ENCODE results near the gene CARD14.

CARD14 gene

DNA sequence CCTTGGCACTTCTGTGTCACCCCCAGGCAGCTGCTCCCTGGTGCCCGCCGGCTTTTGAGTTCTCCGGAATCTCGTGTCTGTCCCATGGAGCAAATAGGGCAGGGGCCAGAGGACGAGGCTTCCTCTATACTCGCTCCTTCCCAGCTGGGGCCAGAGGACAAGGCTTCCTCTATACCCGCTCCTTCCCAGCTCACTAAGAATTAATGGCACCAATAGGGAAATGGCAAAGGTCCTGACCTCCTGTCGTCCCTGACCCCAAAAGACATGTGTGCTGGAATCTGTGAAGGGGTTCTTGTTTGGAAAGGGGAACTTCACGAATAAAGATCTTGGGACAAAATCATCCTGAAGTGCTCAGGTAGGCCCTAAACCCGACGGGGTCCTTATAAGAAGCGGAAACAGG is 42.7 kb downstream of the CARD14 start:
- DNase-seq (ENCODE audit: low read depth): no peak

DNA sequence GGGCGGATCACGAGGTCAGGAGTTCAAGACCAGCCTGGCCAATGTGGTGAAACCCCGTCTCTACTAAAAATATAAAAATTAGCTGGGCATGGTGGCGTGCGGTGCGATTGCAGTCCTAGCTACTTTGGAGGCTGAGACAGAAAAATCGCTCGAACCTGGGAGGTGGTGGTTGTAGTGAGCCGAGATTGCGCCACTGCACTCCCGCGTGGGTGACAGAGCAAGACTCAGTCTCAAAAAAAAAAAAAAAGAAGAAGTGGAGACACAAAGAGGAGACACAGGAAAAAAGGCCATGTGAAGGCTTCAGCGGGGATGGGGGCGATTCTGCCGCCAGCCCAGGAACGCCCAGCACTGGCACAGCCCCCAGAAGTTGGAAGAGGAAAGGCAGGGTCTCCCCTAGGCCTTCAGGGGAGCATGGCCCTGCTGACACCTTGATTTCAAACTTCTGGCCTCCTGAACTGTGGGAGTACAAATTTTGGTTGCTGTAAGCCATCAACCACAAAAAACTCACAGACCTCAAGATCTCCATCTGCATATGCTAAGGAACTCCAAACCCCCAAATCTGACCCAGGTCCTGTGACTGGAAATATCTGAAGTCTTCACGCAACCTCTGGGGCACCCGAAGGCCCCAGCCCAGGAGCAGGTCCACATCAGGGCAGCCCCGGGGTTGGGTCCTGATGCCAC is 43.3 kb downstream of the CARD14 start:
- no peak for DNase-seq (ENCODE audit: low read depth)

DNA sequence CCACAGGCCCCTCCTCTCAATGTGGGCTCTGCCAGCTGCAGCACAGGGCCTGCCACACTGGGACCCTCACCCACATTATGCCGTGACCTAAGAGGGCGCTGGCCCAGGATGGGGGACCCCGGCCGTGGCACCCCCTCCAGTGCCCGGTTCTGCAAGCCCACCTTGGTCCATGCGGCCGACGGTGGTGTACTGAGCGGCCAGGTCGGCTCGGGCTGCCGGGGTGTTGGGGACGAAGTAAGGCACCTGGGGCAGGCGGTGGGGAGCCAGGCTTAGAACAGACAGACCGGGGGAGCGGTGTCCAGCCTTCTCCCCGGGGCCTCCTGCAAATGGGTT is 43.8 kb downstream of the CARD14 start:
- DNase-seq (ENCODE audit: low read depth): no peak

DNA sequence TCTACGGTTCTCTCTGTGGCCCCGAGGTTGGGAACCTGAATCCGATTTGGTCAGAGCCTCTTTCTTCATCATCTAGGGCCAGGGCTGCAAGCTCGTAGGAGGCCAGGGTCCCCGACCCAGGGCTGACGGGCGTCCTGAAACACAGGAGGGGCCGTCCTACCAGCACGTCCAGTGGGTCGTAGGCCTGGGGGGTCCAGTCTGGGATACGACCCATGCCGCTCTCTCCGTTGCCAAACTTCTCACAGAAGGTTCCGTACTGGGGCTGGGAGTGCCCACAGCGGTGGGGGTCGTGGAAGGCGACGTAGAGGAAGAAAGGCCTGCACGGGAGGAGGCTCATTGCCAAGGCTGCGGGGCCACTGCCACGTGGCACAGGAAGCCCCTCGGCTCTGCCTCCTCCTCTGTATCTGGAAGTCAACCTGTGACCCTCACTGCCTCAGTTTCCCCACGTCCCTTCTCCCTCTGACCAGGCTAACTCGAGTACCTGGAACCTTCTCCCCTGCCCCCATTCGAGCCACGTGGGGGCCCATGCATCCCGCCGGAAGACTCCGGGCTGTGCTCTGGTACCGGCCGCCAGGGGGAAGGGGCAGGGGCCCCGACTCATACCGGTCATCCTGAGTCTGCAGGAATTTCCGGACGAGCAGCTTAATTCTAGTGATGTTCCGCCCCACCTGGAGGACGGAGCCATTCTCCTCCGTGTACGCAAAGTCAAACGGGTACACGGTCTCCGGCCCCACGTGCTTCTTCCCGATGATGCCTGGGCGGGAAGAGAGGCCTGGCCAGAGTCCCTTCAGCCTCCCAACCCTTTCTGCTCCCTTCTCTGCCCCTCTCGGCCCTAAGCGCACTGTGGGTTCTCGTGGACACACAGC is 44.4 kb downstream of the CARD14 start:
- no peak for DNase-seq (ENCODE audit: low read depth)

DNA sequence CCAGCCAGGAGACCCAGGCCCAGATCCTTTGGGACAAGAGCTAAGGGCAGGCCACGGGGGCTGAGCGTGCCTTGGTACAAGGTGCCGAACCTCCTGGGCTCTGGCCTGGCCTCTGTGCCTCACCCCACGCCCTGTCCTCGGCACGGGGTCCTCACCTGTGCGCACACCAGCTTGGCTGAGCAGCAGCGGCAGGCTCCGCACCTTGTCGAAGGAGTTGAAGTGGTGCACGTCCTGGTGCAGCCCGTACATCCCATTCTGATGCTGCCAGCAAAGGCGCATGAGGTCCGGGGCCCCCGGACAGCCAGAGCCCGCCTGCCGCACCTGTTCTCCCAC is 45.0 kb downstream of the CARD14 start:
- DNase-seq (ENCODE audit: low read depth): no peak

DNA sequence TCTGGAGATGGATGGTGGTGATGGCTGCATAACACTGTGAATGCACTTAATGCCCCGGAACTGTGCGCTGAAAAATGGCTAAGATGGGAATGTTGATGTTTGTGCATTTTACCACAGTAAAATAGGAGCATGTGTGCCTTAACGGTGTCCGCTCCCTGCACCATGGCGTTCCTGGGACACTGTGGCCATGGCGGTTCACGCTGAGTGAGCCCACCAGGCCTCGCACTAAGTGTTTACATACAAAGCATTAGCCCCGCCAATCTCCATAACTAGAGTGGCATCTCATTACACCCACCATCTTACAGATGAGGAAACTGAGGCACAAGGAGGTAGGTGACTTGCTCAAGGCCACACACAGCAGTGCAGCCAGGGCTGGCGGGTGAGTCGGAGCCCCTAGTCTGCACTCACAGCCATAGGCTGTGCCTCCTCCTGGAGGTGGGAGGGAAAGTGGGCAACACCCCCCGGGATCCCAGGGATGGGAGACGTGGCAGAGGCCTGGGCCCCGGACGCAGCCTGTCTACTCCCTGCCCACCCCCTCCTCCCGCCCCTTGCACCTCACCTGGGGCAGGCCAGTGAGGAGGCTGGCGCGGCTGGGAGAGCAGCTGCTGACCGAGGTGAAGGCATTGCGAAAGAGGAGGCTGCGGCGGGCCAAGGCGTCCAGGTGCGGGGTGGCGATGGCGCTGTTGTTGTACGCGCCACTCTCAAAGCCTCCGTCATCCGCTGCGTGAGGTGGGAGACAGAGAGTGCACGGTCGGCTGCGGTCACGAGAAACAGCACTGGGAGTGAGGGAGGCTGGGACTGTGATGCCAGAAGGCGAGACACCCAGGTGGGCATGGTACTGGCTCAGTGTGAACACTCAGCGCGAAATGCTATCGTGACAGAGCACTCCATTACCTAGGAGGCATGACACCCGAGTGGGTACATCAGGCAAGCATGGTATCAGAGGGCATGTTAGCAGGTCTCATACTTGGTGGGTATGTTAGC is 46.9 kb downstream of the CARD14 start:
- DNase-seq (ENCODE audit: low read depth): no peak

DNA sequence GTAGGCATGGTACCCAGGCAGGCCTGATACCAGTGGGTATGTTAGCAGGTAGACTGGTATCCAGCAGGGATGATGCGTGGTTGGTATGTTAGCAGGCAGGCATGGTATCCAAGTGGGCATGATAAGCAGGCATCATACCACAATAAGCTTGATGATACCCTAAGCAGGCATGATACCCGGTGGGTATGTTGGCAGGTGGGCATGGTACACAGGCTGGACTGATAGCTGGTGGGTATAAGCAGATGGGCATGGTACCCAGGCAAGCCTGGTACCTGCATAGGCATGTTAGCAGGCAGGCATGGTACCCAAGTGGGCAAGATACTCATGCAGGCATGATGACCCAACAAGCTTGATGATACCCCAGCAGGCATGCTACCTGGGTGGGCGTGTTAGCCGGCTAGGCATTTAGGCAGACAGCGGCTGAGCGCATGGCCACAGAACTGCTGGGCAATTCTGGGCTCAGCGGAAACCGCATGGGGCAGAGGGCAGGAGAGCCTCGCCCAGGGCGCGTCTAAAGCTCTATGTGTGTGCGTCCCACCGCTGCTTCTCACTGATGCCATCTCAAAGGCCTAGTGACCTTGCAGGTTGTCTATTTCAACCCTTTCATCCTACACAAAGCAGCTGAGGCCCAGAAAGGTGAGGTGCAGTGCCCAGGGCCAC is 48.0 kb downstream of the CARD14 start:
- no peak for DNase-seq (ENCODE audit: low read depth)

DNA sequence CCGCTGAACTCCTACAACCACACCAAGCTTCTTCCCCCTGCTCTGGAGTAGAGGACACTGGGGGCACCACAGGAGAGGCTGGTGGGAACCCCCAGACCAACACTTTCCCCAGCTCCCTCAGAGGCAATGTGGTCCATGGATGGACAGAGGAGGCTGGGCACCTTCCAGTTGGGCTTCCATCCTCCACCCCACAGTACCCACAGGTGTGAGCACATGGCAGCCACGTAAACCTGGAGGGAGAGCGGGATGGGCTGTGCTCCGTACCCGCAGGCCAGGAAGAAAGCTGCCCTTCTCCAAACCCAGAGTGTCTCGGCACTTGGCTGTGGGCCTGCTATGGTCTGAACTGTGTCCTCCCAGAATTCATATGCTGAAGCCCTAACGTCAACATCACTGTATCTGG is 48.6 kb downstream of the CARD14 start:
- no peak for DNase-seq (ENCODE audit: low read depth)

DNA sequence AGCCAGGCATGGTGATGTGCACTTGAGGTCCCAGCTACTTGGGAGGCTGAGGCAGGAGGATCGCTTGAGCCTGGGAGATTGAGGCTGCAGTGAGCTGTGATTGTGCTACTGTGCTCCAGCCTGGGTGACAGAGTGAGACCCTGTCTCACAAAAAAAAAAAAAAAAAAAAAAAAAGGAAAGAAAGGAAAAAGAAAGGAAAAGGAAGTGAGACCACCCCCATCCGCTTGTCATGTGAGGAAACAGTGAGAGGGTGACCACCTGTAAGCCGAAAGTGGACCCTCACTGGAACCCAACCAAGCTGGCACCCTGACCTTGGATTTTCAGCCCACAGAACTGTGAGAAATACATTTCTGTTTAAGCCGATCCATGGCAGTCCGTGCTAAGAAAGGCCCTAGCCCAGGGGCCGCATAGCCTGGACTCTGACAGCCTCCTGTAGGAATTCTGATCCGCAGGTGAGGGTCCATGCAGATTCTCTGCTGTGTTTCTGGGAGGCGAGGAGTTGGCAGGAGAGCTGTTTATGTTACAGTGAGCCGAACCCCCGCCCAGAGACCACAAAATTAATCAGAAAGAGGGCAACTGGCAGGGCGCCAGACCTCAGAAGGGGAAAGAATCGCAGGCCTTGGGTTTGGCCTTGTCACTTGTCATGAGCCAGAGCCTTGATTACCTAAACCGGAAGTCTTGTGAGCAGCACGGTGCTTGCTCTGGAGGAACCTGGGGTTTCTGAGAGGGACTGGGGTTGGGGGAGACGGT is 49.4 kb downstream of the CARD14 start:
- peak; percentile 55 for DNase-seq (ENCODE audit: low read depth)

DNA sequence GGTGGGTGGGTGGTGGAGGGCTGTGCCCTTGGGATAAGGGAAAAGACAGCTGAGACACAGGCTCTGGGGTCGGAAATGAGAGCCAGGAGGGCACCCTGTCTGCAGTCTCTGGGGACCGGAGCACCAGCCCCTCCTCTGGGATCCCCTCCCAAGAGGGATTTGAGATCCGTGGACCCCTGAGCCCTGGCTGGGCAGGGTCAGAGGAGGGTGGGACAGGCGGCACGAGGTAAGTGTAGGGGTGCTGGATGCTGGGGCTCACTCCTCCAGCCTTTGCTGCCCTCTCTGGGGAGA is 49.9 kb downstream of the CARD14 start:
- no peak for DNase-seq (ENCODE audit: low read depth)

DNA sequence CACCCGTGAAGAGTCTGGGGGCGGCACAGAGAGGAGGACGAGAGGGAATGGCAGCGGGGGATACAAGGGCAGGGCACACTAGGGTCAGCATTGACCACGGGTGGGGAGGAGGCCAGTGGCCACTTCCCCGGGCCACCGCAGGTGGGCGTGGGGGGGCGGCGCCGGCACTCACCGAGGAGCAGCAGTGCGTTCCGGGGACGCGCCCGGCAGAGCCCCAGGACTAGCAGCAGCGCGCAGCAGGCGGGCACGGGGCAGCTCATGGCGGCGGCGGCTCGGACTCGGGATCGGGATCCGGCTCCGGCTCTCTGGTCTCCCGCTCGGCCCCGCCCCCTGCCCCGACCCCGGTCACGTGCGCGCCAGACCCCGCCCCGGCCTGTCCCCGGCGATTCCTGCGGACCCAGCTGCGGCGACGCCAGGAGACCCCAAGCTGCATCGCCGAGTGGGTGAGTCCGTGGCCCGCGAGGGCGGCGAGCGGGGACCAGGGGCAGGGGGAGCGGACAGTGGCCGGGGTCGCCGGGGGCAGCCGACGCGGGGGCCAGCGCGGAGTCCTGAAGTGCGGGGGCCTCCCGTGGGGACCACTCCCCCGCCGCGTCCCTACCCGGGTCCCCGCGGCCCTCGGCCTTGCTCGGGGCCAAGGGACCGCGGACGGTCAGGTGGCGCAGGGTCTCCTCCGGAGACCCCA is 50.4 kb downstream of the CARD14 start, which contains the start of the genes SGSH and SLC26A11:
SGSH (minus strand) TSS at position 280 of the 682 bp plus-strand sequence; CDS start at position 260, 20 bp downstream.
SLC26A11 (plus strand) TSS at position 374 of the 682 bp plus-strand sequence. CDS start 1,134 bp downstream, outside the sequence.
- no peak for DNase-seq (ENCODE audit: low read depth)

DNA sequence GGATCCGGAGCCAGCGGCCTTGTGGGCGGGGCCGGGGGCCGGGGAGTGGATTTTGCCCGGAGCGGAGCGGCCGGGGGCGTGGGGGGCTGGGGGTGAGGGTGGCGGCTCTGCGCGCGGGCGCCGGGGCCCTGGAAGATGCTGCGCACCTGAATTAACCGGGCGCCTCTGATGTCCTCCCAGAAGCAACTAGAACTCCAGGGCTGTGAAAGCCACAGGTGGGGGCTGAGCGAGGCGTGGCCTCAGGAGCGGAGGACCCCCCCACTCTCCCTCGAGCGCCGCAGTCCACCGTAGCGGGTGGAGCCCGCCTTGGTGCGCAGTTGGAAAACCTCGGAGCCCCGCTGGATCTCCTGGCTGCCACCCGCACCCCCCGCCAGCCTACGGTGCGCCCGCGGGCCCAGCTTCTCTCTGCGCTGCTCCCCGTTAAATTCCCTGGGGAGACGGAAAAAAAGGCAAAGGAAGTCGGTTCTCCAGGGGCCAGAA is 50.9 kb downstream of the CARD14 start:
- no peak for DNase-seq (ENCODE audit: low read depth)

DNA sequence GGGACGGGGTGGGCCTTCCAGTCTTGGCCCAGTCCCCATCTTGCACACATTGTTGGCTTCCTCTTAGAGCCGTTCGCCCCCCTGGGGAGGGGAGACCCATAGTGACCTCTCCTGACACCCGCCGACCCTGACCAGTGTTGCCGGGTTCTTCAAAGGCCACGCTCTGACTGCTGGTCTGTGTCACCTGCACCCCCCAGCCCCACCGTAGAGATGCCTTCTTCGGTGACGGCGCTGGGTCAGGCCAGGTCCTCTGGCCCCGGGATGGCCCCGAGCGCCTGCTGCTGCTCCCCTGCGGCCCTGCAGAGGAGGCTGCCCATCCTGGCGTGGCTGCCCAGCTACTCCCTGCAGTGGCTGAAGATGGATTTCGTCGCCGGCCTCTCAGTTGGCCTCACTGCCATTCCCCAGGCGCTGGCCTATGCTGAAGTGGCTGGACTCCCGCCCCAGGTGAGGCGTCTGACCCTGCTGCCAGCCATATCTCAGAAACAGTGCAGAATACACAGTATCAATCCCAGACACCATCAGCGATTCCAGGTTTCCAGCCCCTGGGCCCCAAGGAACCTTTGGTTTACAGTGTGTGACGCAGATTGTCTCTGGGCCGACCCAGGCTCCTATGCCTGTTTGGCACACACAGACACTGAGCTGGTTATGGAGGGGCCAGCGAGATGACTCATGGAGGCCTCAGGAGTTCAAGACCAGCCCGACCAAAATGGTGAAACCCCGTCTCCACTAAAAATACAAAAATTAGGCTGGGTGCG is 51.7 kb downstream of the CARD14 start:
- DNase-seq (ENCODE audit: low read depth): no peak

DNA sequence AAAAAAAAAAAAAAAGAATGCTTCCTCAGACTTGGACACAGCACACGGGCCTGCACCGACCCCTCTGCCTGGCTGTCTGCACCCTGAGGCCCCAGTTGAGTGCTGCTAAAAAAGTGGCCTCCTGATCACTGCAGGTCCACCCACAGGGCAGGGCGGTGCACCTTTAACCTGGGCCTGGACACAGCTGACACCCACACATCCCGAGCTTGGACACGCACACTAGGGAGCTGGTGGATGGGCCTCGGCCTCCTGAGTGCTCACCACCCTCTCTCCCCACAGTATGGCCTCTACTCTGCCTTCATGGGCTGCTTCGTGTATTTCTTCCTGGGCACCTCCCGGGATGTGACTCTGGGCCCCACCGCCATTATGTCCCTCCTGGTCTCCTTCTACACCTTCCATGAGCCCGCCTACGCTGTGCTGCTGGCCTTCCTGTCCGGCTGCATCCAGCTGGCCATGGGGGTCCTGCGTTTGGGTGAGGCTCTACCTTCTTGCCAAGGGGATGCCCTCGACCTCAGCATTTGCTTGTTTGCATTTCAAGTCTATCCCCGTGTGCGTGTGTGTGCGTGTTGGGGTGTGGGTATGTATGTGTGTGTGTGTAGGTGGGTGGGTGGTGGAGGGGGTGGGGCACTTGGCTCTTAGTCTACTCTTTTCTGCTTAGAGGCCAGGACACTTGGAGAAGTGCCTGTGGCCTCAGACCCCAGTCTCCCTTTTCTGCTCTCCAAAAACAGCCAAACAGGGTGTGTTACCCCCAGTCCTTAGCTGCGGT is 52.7 kb downstream of the CARD14 start:
- no peak for DNase-seq (ENCODE audit: low read depth)

DNA sequence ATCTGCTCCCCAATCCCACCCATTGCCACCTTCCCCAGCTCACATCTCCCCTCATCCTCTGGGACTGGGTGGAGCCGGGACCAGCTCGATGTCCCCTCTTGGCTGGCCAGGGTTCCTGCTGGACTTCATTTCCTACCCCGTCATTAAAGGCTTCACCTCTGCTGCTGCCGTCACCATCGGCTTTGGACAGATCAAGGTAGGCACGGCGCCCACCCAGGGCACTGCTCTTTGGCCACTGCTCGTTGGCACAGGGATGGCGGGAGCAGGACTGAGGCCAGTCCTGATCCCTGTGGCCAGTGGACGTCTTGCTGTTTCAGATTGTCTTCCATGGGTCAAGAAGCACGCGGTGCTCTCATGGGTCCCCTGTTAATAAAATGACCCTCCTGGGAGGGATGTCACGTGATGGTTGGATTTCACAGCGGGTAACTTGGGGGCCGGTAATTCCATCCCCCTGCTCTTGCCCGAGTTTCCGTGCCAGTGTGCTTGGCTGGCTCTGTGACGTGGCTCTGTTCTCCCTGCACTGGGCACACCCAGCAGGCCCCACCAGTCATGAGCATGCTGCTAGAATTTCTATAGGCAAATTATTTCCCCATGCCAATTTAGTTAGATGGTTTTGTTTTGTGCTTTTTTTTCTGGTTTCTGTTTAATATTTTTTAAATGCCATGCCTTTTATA is 53.4 kb downstream of the CARD14 start:
- no peak for DNase-seq (ENCODE audit: low read depth)

DNA sequence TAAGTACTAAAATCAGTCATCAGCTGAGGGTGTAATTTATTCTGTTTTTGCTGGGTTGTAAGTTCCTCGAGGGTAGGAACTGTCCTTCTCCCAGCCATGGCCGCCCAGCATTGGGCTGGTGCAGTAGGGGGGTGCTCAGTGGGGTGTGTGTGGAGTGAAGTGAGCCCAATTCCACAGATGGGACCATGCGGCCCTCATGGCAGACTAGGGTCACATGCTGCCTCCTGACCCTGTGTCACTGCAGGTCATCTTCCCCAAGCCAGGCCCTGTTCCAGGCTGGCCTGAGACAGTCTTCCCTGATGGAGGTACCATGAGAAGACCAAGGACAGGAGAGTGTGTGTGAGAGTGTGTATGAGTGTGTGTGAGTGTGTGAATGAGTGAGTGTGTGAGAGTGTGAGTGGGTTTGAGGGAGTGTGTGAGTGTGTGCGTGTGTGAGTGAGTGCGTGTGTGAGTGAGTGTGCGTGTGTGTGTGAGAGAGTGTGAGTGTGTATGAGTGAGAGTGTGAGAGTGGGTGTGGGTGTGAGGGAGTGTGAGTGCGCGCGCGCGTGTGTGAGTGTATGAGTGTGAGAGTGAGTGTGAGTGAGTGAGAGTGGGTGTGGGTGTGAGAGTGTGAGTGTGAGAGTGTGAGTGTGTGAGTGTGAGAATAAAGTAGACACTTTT is 54.1 kb downstream of the CARD14 start:
- DNase-seq (ENCODE audit: low read depth): no peak

DNA sequence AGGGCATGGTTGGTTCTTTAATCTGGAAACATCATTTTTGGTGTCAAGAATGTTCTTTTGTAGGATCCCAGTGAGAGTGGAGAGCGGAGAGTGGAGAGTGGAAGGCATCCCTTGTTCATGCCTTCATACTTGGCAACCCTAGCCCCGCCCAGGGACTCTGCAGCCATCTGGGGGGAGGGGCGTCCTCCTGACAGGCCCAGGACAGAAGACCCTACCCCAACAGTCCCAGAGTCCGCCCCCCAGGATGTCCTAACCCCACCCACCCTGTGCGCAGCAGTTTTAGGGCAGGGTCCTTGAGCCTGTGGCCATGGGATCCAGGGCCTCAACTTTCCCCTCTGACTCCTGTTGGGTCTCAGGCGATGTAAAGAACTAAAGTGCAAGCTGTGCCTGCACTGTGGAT is 54.9 kb downstream of the CARD14 start:
- no peak for DNase-seq (ENCODE audit: low read depth)

DNA sequence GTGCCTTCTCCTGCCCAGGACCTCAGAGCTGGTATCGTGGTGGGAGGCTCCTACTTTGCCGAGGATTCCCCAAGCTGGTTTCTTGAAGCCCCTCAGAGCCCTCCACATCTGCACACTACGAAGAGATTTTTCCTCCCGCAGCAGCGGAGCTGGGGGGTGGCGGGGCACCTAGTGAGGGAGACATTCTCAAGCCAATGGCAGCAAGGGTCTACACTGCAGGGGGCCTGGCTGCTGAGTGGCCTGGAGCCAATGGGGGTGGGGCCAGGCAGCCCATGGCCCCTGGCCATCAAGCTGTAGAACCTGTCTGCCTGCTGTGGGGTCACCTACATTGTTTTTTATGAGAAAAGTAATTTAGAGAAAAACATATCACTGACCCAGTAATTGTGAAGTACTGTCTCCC is 55.4 kb downstream of the CARD14 start:
- DNase-seq (ENCODE audit: low read depth): no peak

All from GM04503 (cell line).